A549 treated with AZD9567 at 1 μM for 4 hours (cell line): ENCODE data around the gene BMP2. TPM values are rescaled to one million over a fixed set of nuclear protein-coding genes. Genes with fewer than 3 reads are reported as not detected.

ENCODE experiments used
- total RNA-seq: library from RNA; stranded (reverse); fragments of 200-300 nt; extraction: Qiagen RNA extraction; gene quantifications from 5 replicates; pipeline ENCODE4 v1.2.3, GENCODE V29; 2022; ENCODE audit not compliant: insufficient read depth

Gene BMP2
- total RNA-seq, result 0.26 to 0.89 TPM (median 0.40 TPM) in 5 replicates

GRCh38 chr20:6767536-6768227 lies at the start of gene BMP2:
Gene BMP2 (plus strand): TSS chr20:6767686. CDS start chr20:6770127, 2,441 bp downstream.

